Spleen (tissue), 11 donors: ENCODE data around the gene ADARB1. TPM values are rescaled to one million over a fixed set of nuclear protein-coding genes. Genes with fewer than 3 reads are reported as not detected.

ENCODE experiments used
- DNase-seq: peaks from one replicate; pipeline ENCODE4 v3.0.0-alpha.2; 2020
- H3K27ac ChIP-seq, 8 donors: fragments of 200-600 bp; sonication (generic) in 7 of 8; 1 replicate in 4 of 8; 2 replicates in 4 of 8; pipeline versions ENCODE4 v1.5.0 to v1.8.0; 2016 to 2021; ENCODE audit warnings: inconsistent platforms in 4 of 8, mild to moderate bottlenecking in 4 of 8, moderate library complexity in 1 of 8
- H3K27me3 ChIP-seq, 7 donors: fragments of 200-600 bp; sonication (generic) in 6 of 7; replicated peaks in 1 of 7; 1 replicate in 4 of 7; 2 replicates in 3 of 7; pipeline versions ENCODE4 v1.5.0 to v1.8.0; 2016 to 2021; ENCODE audit warnings: inconsistent platforms in 3 of 7, mild to moderate bottlenecking in 1 of 7
- H3K36me3 ChIP-seq, 6 donors: fragments of 200-600 bp; sonication (generic) in 5 of 6; 1 replicate in 4 of 6; 2 replicates in 2 of 6; pipeline versions ENCODE4 v1.5.0 to v1.8.0; 2016 to 2021; ENCODE audit warnings: inconsistent platforms in 2 of 6
- H3K4me1 ChIP-seq, 6 donors: fragments of 200-600 bp; sonication (generic) in 5 of 6; 1 replicate in 3 of 6; 2 replicates in 3 of 6; pipeline versions ENCODE4 v1.5.0 to v1.8.0; 2016 to 2021; ENCODE audit warnings: inconsistent platforms in 3 of 6
- H3K4me3 ChIP-seq, 8 donors: fragments of 200-600 bp; sonication (generic) in 7 of 8; 1 replicate in 4 of 8; 2 replicates in 4 of 8; pipeline versions ENCODE4 v1.5.0 to v1.8.0; 2016 to 2021; ENCODE audit warnings: inconsistent platforms in 4 of 8, mild to moderate bottlenecking in 4 of 8, moderate library complexity in 2 of 8
- H3K9me3 ChIP-seq, 8 donors: fragments of 200-600 bp; sonication (generic) in 7 of 8; 1 replicate in 4 of 8; 2 replicates in 4 of 8; pipeline versions ENCODE4 v1.5.0 to v1.8.0; 2016 to 2021; ENCODE audit warnings: inconsistent platforms in 4 of 8
- CTCF ChIP-seq, 11 experiments: fragments of 200-600 bp in 7 of 11; fragments of 450-650 bp in 4 of 11; sonication (generic) in 4 of 11; IDR thresholded peaks in 8 of 11; conservative IDR thresholded peaks in 3 of 11; 1 replicate in 7 of 11; 2 replicates in 4 of 11; pipeline versions ENCODE4 v1.4.0 to v1.8.0; 2016 to 2021; ENCODE audit warnings: antibody characterized with exemption in 11 of 11, inconsistent platforms in 4 of 11, mild to moderate bottlenecking in 1 of 11
- POLR2A ChIP-seq, 3 donors: fragments of 450-650 bp; IDR thresholded peaks; one replicate each; pipeline ENCODE4 v1.5.1; 2017; ENCODE audit warnings: antibody characterized with exemption in 3 of 3, mild to moderate bottlenecking in 1 of 3
- POLR2AphosphoS5 ChIP-seq, 3 donors: sonication (generic); formaldehyde crosslinking; IDR thresholded peaks; one replicate each; pipeline ENCODE4 v1.5.1; 2017; ENCODE audit warnings: antibody characterized with exemption in 3 of 3
- WGBS, 5 donors: extraction: QIAGEN DNeasy Blood & Tissue Kit in 3 of 5; methylation state at CpG; one replicate each; pipeline versions ENCODE4 v1.1.5 to v1.1.7; 2013 to 2018; 5-methylcytosine and 5-hydroxymethylcytosine counted together
- intact Hi-C: fragments of 100-400 bp; cut with DNase I; formaldehyde crosslinking; loops from one replicate; pipeline ENCODE4 v1.15.0; 2023; ENCODE audit warnings: low total_unique reads
- polyA plus RNA-seq, 3 donors: library from polyadenylated mRNA; stranded (reverse); fragments of 200-250 nt; gene quantifications; one replicate each; pipeline ENCODE4 v1.2.1, GENCODE V29; 2013
- total RNA-seq, 7 donors: library from RNA; depleted of rRNA in 3 of 7; stranded (reverse); fragments of >200 nt in 3 of 7; fragmentation: NEBNext Ultra II Directional in 4 of 7; extraction: Animal tissue kit (Norgen Biotek cat#: 25700) in 4 of 7; gene quantifications; one replicate each; pipeline versions ENCODE4 v1.1.0 to v1.2.1, GENCODE V29; 2016 to 2021
- donor health status: healthy with polysubstance abuse.
- donor health status: DM: no; HTN: no; CAD: no; lungs with moderate emphysema.
- donor health status: DM: no; HTN: no; CAD: no.
- donor health status: Bipolar disorder and iron deficiency.
- donor health status: healthy.
- donor health status: DM: no; HTN: no; CAD: no.
- donor health status: DM: yes; HTN: yes; CAD: no.

The ADARB1 gene
- total and polyA plus RNA-seq, 10 donors, result 9.1 to 50.8 (median 29.0) TPM

GRCh38 chr21:45190013-45190412, 115.6 kb downstream of the ADARB1 start:
- Histone ChIP-seq H3K27me3 (no peaks in the 10 kb centered on the region), H3K9me3 (peaks cover 10 to 54% (median 51%) of the 10 kb centered on the region in 8 donors), H3K36me3 (peaks cover 9 to 98% (median 66%) of the 10 kb centered on the region in 6 donors), H3K4me1 (no peaks in the 10 kb centered on the region), H3K4me3 (no peak overlapping the region), H3K27ac (no peak overlapping the region)
- WGBS, 5 donors, result 90 to 99% (median 97%) methylated on average over 2 of the region's 2 CpGs
- no peak for TF ChIP-seq POLR2AphosphoS5 (IDR thresholded peaks at IDR 0.05)
- no peak for TF ChIP-seq CTCF (IDR thresholded peaks at IDR 0.05 in 8 of 11, conservative IDR thresholded peaks at IDR 0.05 in 3 of 11)
- no peak for TF ChIP-seq POLR2A (IDR thresholded peaks at IDR 0.05)
- intact Hi-C loops, result no loop called here
- no peak for DNase-seq

GRCh38 chr21:45192332-45192731, 118.0 kb downstream of the ADARB1 start:
- DNase-seq, result no peak
- no peak for TF ChIP-seq CTCF (IDR thresholded peaks at IDR 0.05 in 8 of 11, conservative IDR thresholded peaks at IDR 0.05 in 3 of 11)
- H3K9me3 ChIP-seq, result peaks cover 8 to 38% (median 35%) of the 10 kb centered on the region in 8 donors
- H3K27ac ChIP-seq, result no peak overlapping the region
- intact Hi-C loops, result no loop called here
- H3K36me3 ChIP-seq, result peaks cover 2 to 96% (median 45%) of the 10 kb centered on the region in 6 donors
- 71 to 85% (median 75%) methylated on average over 3 of the region's 3 CpGs for WGBS, 5 donors
- H3K27me3 ChIP-seq, result no peaks in the 10 kb centered on the region
- H3K4me1 ChIP-seq, result no peaks in the 10 kb centered on the region
- no peak overlapping the region for H3K4me3 ChIP-seq

GRCh38 chr21:45196620-45197019, 122.2 kb downstream of the ADARB1 start:
- WGBS, 5 donors, result 91 to 96% (median 94%) methylated on average over 5 of the region's 5 CpGs
- H3K27ac ChIP-seq, result no peak overlapping the region
- TF ChIP-seq POLR2A (IDR thresholded peaks at IDR 0.05) (no peak), POLR2AphosphoS5 (IDR thresholded peaks at IDR 0.05) (no peak), CTCF (IDR thresholded peaks at IDR 0.05 in 8 of 11, conservative IDR thresholded peaks at IDR 0.05 in 3 of 11) (no peak)
- H3K4me1 ChIP-seq, result peaks cover 0 to 14% (median 5%) of the 10 kb centered on the region in 6 donors
- peaks cover 0 to 69% (median 11%) of the 10 kb centered on the region in 6 donors for H3K36me3 ChIP-seq
- H3K4me3 ChIP-seq, result no peak overlapping the region
- DNase-seq, result no peak
- intact Hi-C loops, result no loop called here
- H3K27me3 ChIP-seq, result no peaks in the 10 kb centered on the region
- H3K9me3 ChIP-seq, result no peaks in the 10 kb centered on the region

GRCh38 chr21:45199201-45199600, 124.8 kb downstream of the ADARB1 start:
- Histone ChIP-seq H3K4me1 (peaks cover 0 to 14% (median 5%) of the 10 kb centered on the region in 6 donors), H3K36me3 (peaks cover 0 to 68% (median 6%) of the 10 kb centered on the region in 6 donors), H3K27me3 (no peaks in the 10 kb centered on the region), H3K27ac (no peak overlapping the region), H3K4me3 (no peak overlapping the region), H3K9me3 (no peaks in the 10 kb centered on the region)
- TF ChIP-seq POLR2A (IDR thresholded peaks at IDR 0.05), result no peak
- no peak for TF ChIP-seq CTCF (IDR thresholded peaks at IDR 0.05 in 8 of 11, conservative IDR thresholded peaks at IDR 0.05 in 3 of 11)
- TF ChIP-seq POLR2AphosphoS5 (IDR thresholded peaks at IDR 0.05), result no peak
- intact Hi-C loops, result no loop called here
- no peak for DNase-seq
- WGBS, 5 donors, result 85 to 95% (median 89%) methylated on average over 6 to 7 of the region's 7 CpGs
